HG03521 (cell line): ENCODE measurements around the gene FBLN5.

Experiments
- ATAC-seq: cut with Tn5 transposase; IDR thresholded peaks from one replicate; pipeline ENCODE4 v1.9.1; 2021; ENCODE audit warnings: mild to moderate bottlenecking, moderate library complexity; ENCODE audit not compliant: unreplicated experiment

FBLN5 gene

GRCh38 chr14:91947475-91948184 lies at the start of gene FBLN5:
TSS of gene FBLN5 (minus strand) at chr14:91947694. CDS start at chr14:91947229, 465 bp downstream.
- ATAC-seq: no peak

GRCh38 chr14:91996948-91997371 lies 49.5 kb upstream of the FBLN5 start:
- ATAC-seq: no peak

- ATAC-seq: no peak
These were observed 39.7 kb upstream of the FBLN5 start for GRCh38 chr14:91987192-91987591.

GRCh38 chr14:91985521-91986255 lies 38.2 kb upstream of the FBLN5 start:
- ATAC-seq: no peak

GRCh38 chr14:91985008-91985407 lies 37.5 kb upstream of the FBLN5 start:
- ATAC-seq: no peak

- no peak for ATAC-seq
These were observed 36.1 kb upstream of the FBLN5 start for GRCh38 chr14:91983588-91983987.

GRCh38 chr14:91980157-91980556 lies 32.7 kb upstream of the FBLN5 start:
- ATAC-seq: no peak

- no peak for ATAC-seq
These were observed 30.4 kb upstream of the FBLN5 start for GRCh38 chr14:91977884-91978283.

- no peak for ATAC-seq
These were observed 28.3 kb upstream of the FBLN5 start for GRCh38 chr14:91975763-91976162.

- no peak for ATAC-seq
These were observed 23.8 kb upstream of the FBLN5 start for GRCh38 chr14:91971188-91971778.

GRCh38 chr14:91968280-91968679 lies 20.8 kb upstream of the FBLN5 start:
- ATAC-seq: no peak

- no peak for ATAC-seq
These were observed 17.2 kb upstream of the FBLN5 start for GRCh38 chr14:91964724-91965123.

- ATAC-seq: no peak
These were observed 16.5 kb upstream of the FBLN5 start for GRCh38 chr14:91964011-91964410.

GRCh38 chr14:91963465-91963864 lies 16.0 kb upstream of the FBLN5 start:
- no peak for ATAC-seq

GRCh38 chr14:91961297-91962220 lies 14.1 kb upstream of the FBLN5 start:
- ATAC-seq: no peak

- ATAC-seq: no peak
These were observed 10.4 kb upstream of the FBLN5 start for GRCh38 chr14:91957876-91958313.

- ATAC-seq: no peak
These were observed 9.1 kb upstream of the FBLN5 start for GRCh38 chr14:91956616-91957015.

- ATAC-seq: no peak
These were observed 7.7 kb upstream of the FBLN5 start for GRCh38 chr14:91955168-91955567.

- ATAC-seq: no peak
These were observed 5.9 kb upstream of the FBLN5 start for GRCh38 chr14:91953170-91953985.
